HCT116 (cell line): ENCODE results near the gene HSDL2. TPM values are rescaled to one million over a fixed set of nuclear protein-coding genes. Genes with fewer than 3 reads are reported as not detected.

ENCODE experiments used
- ATAC-seq: fragments of 200-7000 bp; cut with Tn5 transposase; 2 replicates; pipeline ENCODE4 v1.9.1; 2020; ENCODE audit warnings: mild to moderate bottlenecking, moderate library complexity
- BruUV-seq: library from RNA; stranded (reverse); fragments of 400-500 nt; replicated peaks from 2 replicates; lab custom pipeline; 2021; lab: Mats Ljungman, UMichigan
- CTCF ChIA-PET: fragments of 300-600 bp; sonication (Branson Sonifier 250); formaldehyde crosslinking; loops from one replicate; lab custom pipeline; 2021; ENCODE audit warnings: antibody characterized with exemption; lab: Charles Lee
- POLR2A ChIA-PET: fragments of 300-600, 350-600 bp; sonication (Branson Sonifier 250); formaldehyde crosslinking; loops from one replicate; lab custom pipeline; 2021; ENCODE audit warnings: antibody characterized with exemption; lab: Charles Lee
- RAD21 ChIA-PET, 2 experiments: fragments of 300-600 bp; sonication (Branson Sonifier 250); formaldehyde crosslinking; loops; one replicate each; lab custom pipeline; 2023; ENCODE audit warnings: low total read pairs in 2 of 2; ENCODE audit not compliant: uncharacterized antibody in 2 of 2, unreplicated experiment in 2 of 2, low non-redundant PET in 1 of 2; lab: Charles Lee
- DNase-seq: peaks from one replicate; pipeline ENCODE4 v3.0.0-alpha.2; 2010; ENCODE audit warnings: low read depth, low spot score
- H2AFZ ChIP-seq: fragments of 200-600 bp; shearing (Covaris generic), sonication (generic); 2 replicates; pipeline ENCODE4 v1.6.1; 2017; ENCODE audit warnings: low read depth, mixed run types, mixed read lengths, antibody characterized with exemption, low read length; ENCODE audit not compliant: poor library complexity, severe bottlenecking
- H3K27ac ChIP-seq: 2 replicates; pipeline ENCODE4 v1.5.1; 2012; ENCODE audit warnings: low read depth, low read length
- H3K27me3 ChIP-seq: fragments of 200-600 bp; sonication (generic); 2 replicates; pipeline ENCODE4 v1.6.1; 2016; ENCODE audit warnings: mixed run types, low read length, mixed read lengths; ENCODE audit not compliant: insufficient read depth
- H3K36me3 ChIP-seq, 2 experiments: fragments of 200-500 bp in 1 of 2; fragments of 200-600 bp in 1 of 2; sonication (Bioruptor generic) in 1 of 2; sonication (generic) in 1 of 2; 2 replicates each; pipeline versions ENCODE4 v1.5.1 to v1.6.1; 2014 to 2016; ENCODE audit warnings: low read length in 2 of 2, inconsistent platforms in 1 of 2, mixed read lengths in 1 of 2, mixed run types in 1 of 2; ENCODE audit not compliant: insufficient read depth in 2 of 2, control insufficient read depth in 1 of 2
- H3K4me1 ChIP-seq, 2 experiments: fragments of 200-600 bp in 1 of 2; sonication (generic) in 1 of 2; 2 replicates each; pipeline versions ENCODE4 v1.5.1 to v1.6.1; 2012 to 2017; ENCODE audit warnings: low read length in 2 of 2, inconsistent platforms in 1 of 2, mild to moderate bottlenecking in 1 of 2, mixed read lengths in 1 of 2, mixed run types in 1 of 2, moderate library complexity in 1 of 2; ENCODE audit not compliant: insufficient read depth in 2 of 2, control insufficient read depth in 1 of 2
- H3K4me2 ChIP-seq: fragments of 200-600 bp; sonication (generic); 2 replicates; pipeline ENCODE4 v1.6.1; 2017; ENCODE audit warnings: mixed run types, low read length, mixed read lengths
- H3K4me3 ChIP-seq, 2 experiments: fragments of 200-600 bp in 1 of 2; sonication (generic) in 1 of 2; replicated peaks in 1 of 2; 2 replicates each; pipeline ENCODE4 v1.5.1; 2011 to 2016; ENCODE audit warnings: low read length in 2 of 2, control low read depth in 1 of 2, low read depth in 1 of 2, mild to moderate bottlenecking in 1 of 2, mixed read lengths in 1 of 2, mixed run types in 1 of 2
- H3K79me2 ChIP-seq: fragments of 200-600 bp; sonication (generic); 2 replicates; pipeline ENCODE4 v1.6.1; 2017; ENCODE audit warnings: mild to moderate bottlenecking, mixed run types, low read length, moderate library complexity, mixed read lengths; ENCODE audit not compliant: insufficient read depth
- H3K9ac ChIP-seq: fragments of 200-600 bp; sonication (generic); 2 replicates; pipeline ENCODE4 v1.6.1; 2016; ENCODE audit warnings: low read length, mixed read lengths
- H3K9me2 ChIP-seq: fragments of 200-600 bp; sonication (generic), shearing (Covaris generic); 2 replicates; pipeline ENCODE4 v1.6.1; 2017; ENCODE audit warnings: mixed run types, mild to moderate bottlenecking, moderate library complexity; ENCODE audit not compliant: insufficient read depth
- H3K9me3 ChIP-seq, 2 experiments: fragments of 200-500 bp in 1 of 2; fragments of 200-600 bp in 1 of 2; sonication (Bioruptor generic) in 1 of 2; sonication (generic) in 1 of 2; 2 replicates each; pipeline ENCODE4 v1.6.1; 2014 to 2017; ENCODE audit warnings: low read length in 2 of 2, mixed read lengths in 2 of 2, inconsistent platforms in 1 of 2, low read depth in 1 of 2, mild to moderate bottlenecking in 1 of 2, mixed run types in 1 of 2, moderate library complexity in 1 of 2; ENCODE audit not compliant: control insufficient read depth in 1 of 2, insufficient read depth in 1 of 2
- H4K20me1 ChIP-seq: fragments of 200-600 bp; sonication (generic), shearing (Covaris generic); 2 replicates; pipeline ENCODE4 v1.6.1; 2017; ENCODE audit warnings: mixed run types, mild to moderate bottlenecking, moderate library complexity; ENCODE audit not compliant: insufficient read depth
- CEBPB ChIP-seq: IDR thresholded peaks from 2 replicates; pipeline ENCODE4 v1.6.1; 2012; ENCODE audit warnings: low read depth
- ELF1 ChIP-seq: IDR thresholded peaks from 2 replicates; pipeline ENCODE4 v1.6.1; 2012; ENCODE audit warnings: low read depth, borderline replicate concordance
- EZH2 ChIP-seq: fragments of 200-600 bp; sonication (generic); IDR thresholded peaks from 2 replicates; pipeline ENCODE4 v1.6.1; 2017; ENCODE audit warnings: antibody characterized with exemption, mixed run types
- JUND ChIP-seq: IDR thresholded peaks from 2 replicates; pipeline ENCODE4 v1.6.1; 2012
- POLR2A ChIP-seq: IDR thresholded peaks from 2 replicates; pipeline ENCODE4 v1.7.0; 2011; ENCODE audit warnings: borderline replicate concordance; ENCODE audit not compliant: insufficient read depth, insufficient read length; ENCODE audit errors: extremely low read depth
- SRF ChIP-seq: IDR thresholded peaks from 2 replicates; pipeline ENCODE4 v1.6.1; 2012; ENCODE audit warnings: low read depth
- TCF7L2 ChIP-seq: IDR thresholded peaks from 2 replicates; pipeline ENCODE4 v1.7.0; 2011; ENCODE audit warnings: borderline replicate concordance, inconsistent platforms; ENCODE audit not compliant: insufficient read depth, insufficient read length; ENCODE audit errors: extremely low read depth
- intact Hi-C: fragments of 100-400 bp; cut with micrococcal nuclease; formaldehyde crosslinking; loops from 2 replicates; pipeline ENCODE4 v1.10.0; 2022
- total RNA-seq: library from RNA; stranded (reverse); gene quantifications from one replicate; pipeline ENCODE4 v1.2.1, GENCODE V29; 2021; ENCODE audit not compliant: unreplicated experiment
- TF ChIP-seq, protein P1 (sequence below): IDR thresholded peaks from 2 replicates; pipeline ENCODE4 v1.6.1; 2012
- TF ChIP-seq, protein P2 (sequence below): IDR thresholded peaks from 2 replicates; pipeline ENCODE4 v1.6.1; 2012; ENCODE audit warnings: low read depth
- TF ChIP-seq, protein P3 (sequence below), 3 experiments: fragments of 200-600 bp in 1 of 3; sonication (generic) in 1 of 3; IDR thresholded peaks in 2 of 3; conservative IDR thresholded peaks in 1 of 3; 2 replicates each; pipeline ENCODE4 v1.5.1; 2012 to 2017; ENCODE audit warnings: low read depth in 2 of 3, low read length in 2 of 3, antibody characterized with exemption in 1 of 3, borderline replicate concordance in 1 of 3, control low read depth in 1 of 3, mild to moderate bottlenecking in 1 of 3, mixed read lengths in 1 of 3, mixed run types in 1 of 3, moderate library complexity in 1 of 3; ENCODE audit not compliant: insufficient read depth in 1 of 3
- TF ChIP-seq, protein P4 (sequence below): IDR thresholded peaks from 2 replicates; pipeline ENCODE4 v1.6.1; 2011; ENCODE audit warnings: mild to moderate bottlenecking, low read length, moderate library complexity; ENCODE audit not compliant: insufficient replicate concordance; ENCODE audit errors: extremely low read depth

HSDL2 gene
- total RNA-seq, 1 experiment from 2014 or later = 33.9 TPM

DNA sequence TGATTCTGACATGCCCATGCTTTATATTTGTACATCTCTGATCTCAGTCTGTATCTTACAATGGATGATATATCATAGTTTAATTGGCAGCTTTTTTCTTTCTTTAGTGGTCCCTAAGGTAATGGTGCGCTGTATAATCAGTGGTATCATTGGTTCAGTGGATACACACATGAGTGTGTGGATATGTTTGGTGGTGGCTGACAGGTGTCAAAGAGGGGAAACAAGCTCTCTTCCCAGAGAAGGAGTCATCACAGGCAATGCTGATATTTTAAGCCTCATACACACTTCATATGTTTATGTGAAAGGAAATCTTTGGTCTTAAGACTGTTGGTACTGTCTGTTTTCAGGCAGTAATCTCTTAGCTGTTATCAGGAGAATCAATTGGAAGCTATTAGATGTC, 54.6 kb downstream of the HSDL2 start:
- ChIA-PET POLR2A (no interaction called here), CTCF (interaction anchor here (0.7 kb wide), 1 partner anchor 9 kb away, joined by 3 read pairs; no protein-coding TSS in a partner anchor), RAD21 (no interaction called here)
- ATAC-seq (no peak), DNase-seq (no peak)
- H3K4me2 ChIP-seq = no peak overlapping the region
- H3K4me1 ChIP-seq = no peaks in the 10 kb centered on the region
- no peaks in the 10 kb centered on the region for H3K9me3 ChIP-seq
- H3K9ac ChIP-seq = no peak overlapping the region
- H2AFZ ChIP-seq = no peak overlapping the region
- no peaks in the 10 kb centered on the region for H3K36me3 ChIP-seq
- no peak overlapping the region for H3K27ac ChIP-seq
- H4K20me1 ChIP-seq = no peaks in the 10 kb centered on the region
- H3K27me3 ChIP-seq = no peaks in the 10 kb centered on the region
- no peaks in the 10 kb centered on the region for H3K9me2 ChIP-seq
- H3K79me2 ChIP-seq = no peaks in the 10 kb centered on the region
- no peak overlapping the region for H3K4me3 ChIP-seq
- no TSS peak for BruUV-seq
- no peak for TF ChIP-seq JUND
- no peak for TF ChIP-seq POLR2A
- TF ChIP-seq ELF1 = no peak
- TF ChIP-seq, protein P1, sequence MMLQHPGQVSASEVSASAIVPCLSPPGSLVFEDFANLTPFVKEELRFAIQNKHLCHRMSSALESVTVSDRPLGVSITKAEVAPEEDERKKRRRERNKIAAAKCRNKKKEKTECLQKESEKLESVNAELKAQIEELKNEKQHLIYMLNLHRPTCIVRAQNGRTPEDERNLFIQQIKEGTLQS = no peak
- no peak for TF ChIP-seq EZH2
- no peak for TF ChIP-seq CEBPB
- TF ChIP-seq, protein P2, sequence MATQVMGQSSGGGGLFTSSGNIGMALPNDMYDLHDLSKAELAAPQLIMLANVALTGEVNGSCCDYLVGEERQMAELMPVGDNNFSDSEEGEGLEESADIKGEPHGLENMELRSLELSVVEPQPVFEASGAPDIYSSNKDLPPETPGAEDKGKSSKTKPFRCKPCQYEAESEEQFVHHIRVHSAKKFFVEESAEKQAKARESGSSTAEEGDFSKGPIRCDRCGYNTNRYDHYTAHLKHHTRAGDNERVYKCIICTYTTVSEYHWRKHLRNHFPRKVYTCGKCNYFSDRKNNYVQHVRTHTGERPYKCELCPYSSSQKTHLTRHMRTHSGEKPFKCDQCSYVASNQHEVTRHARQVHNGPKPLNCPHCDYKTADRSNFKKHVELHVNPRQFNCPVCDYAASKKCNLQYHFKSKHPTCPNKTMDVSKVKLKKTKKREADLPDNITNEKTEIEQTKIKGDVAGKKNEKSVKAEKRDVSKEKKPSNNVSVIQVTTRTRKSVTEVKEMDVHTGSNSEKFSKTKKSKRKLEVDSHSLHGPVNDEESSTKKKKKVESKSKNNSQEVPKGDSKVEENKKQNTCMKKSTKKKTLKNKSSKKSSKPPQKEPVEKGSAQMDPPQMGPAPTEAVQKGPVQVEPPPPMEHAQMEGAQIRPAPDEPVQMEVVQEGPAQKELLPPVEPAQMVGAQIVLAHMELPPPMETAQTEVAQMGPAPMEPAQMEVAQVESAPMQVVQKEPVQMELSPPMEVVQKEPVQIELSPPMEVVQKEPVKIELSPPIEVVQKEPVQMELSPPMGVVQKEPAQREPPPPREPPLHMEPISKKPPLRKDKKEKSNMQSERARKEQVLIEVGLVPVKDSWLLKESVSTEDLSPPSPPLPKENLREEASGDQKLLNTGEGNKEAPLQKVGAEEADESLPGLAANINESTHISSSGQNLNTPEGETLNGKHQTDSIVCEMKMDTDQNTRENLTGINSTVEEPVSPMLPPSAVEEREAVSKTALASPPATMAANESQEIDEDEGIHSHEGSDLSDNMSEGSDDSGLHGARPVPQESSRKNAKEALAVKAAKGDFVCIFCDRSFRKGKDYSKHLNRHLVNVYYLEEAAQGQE = no peak
- no peak for TF ChIP-seq TCF7L2
- TF ChIP-seq, protein P3, sequence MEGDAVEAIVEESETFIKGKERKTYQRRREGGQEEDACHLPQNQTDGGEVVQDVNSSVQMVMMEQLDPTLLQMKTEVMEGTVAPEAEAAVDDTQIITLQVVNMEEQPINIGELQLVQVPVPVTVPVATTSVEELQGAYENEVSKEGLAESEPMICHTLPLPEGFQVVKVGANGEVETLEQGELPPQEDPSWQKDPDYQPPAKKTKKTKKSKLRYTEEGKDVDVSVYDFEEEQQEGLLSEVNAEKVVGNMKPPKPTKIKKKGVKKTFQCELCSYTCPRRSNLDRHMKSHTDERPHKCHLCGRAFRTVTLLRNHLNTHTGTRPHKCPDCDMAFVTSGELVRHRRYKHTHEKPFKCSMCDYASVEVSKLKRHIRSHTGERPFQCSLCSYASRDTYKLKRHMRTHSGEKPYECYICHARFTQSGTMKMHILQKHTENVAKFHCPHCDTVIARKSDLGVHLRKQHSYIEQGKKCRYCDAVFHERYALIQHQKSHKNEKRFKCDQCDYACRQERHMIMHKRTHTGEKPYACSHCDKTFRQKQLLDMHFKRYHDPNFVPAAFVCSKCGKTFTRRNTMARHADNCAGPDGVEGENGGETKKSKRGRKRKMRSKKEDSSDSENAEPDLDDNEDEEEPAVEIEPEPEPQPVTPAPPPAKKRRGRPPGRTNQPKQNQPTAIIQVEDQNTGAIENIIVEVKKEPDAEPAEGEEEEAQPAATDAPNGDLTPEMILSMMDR (IDR thresholded peaks at IDR 0.05 in 2 of 3, conservative IDR thresholded peaks at IDR 0.05 in 1 of 3; ENCODE audit: borderline replicate concordance in 1 of 3, insufficient read depth in 1 of 3, low read depth in 2 of 3, low read length in 2 of 3) = no peak
- TF ChIP-seq, protein P4, sequence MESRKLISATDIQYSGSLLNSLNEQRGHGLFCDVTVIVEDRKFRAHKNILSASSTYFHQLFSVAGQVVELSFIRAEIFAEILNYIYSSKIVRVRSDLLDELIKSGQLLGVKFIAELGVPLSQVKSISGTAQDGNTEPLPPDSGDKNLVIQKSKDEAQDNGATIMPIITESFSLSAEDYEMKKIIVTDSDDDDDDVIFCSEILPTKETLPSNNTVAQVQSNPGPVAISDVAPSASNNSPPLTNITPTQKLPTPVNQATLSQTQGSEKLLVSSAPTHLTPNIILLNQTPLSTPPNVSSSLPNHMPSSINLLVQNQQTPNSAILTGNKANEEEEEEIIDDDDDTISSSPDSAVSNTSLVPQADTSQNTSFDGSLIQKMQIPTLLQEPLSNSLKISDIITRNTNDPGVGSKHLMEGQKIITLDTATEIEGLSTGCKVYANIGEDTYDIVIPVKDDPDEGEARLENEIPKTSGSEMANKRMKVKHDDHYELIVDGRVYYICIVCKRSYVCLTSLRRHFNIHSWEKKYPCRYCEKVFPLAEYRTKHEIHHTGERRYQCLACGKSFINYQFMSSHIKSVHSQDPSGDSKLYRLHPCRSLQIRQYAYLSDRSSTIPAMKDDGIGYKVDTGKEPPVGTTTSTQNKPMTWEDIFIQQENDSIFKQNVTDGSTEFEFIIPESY = no peak
- no peak for TF ChIP-seq SRF
- intact Hi-C loops = no loop called here
